Measurements from ENCODE around the gene ADRA2B.
"Not testable (repeated sequence)": the region's sequence is repeated elsewhere in the genome, so short reads cannot be mapped to it uniquely, and the experiment has no call there.

Gene ADRA2B

GRCh38 chr2:96116424-96116878 lies at the start of gene ADRA2B:
Gene ADRA2B (minus strand): TSS chr2:96116571. CDS start chr2:96116149, 422 bp downstream.
- no peaks in the 10 kb centered on the region for H3K36me3 Mint-ChIP-seq (ENCODE audit: low read depth)
- peak; percentile 33 for ATAC-seq
- no peak within 1 kb of the TSS for H3K27ac Mint-ChIP-seq
- peak; percentile 71 for DNase-seq
- H3K4me1 Mint-ChIP-seq: peaks cover 19% of the 10 kb centered on the region
- H3K27me3 Mint-ChIP-seq: peaks cover 36% of the 10 kb centered on the region
- H3K4me3 Mint-ChIP-seq: peak within 1 kb of the TSS; percentile 69
- no peaks in the 10 kb centered on the region for H3K9me3 Mint-ChIP-seq

- Mint-ChIP-seq H3K4me1 (peaks cover 85% of the 10 kb centered on the region), H3K9me3 (peaks cover 11% of the 10 kb centered on the region), H3K4me3 (peak overlapping the region; percentile 82), H3K27me3 (peaks cover 2% of the 10 kb centered on the region), H3K36me3 (ENCODE audit: low read depth) (peaks cover 11% of the 10 kb centered on the region), H3K27ac (peak overlapping the region; percentile 99)
- DNase-seq (peak; percentile 76), ATAC-seq (peak; percentile 85)
These were observed 48.3 kb upstream of the ADRA2B start for GRCh38 chr2:96164459-96165184.

GRCh38 chr2:96163768-96164429 lies 47.5 kb upstream of the ADRA2B start:
- peak overlapping the region; percentile 82 for H3K4me3 Mint-ChIP-seq
- peak overlapping the region; percentile 99 for H3K27ac Mint-ChIP-seq
- peak; percentile 91 for DNase-seq
- H3K27me3 Mint-ChIP-seq: peaks cover 2% of the 10 kb centered on the region
- peaks cover 7% of the 10 kb centered on the region for H3K9me3 Mint-ChIP-seq
- peaks cover 11% of the 10 kb centered on the region for H3K36me3 Mint-ChIP-seq (ENCODE audit: low read depth)
- peak; percentile 75 for ATAC-seq
- H3K4me1 Mint-ChIP-seq: peaks cover 86% of the 10 kb centered on the region

- peaks cover 2% of the 10 kb centered on the region for H3K27me3 Mint-ChIP-seq
- H3K4me1 Mint-ChIP-seq: peaks cover 88% of the 10 kb centered on the region
- peak overlapping the region; percentile 99 for H3K27ac Mint-ChIP-seq
- no peak for DNase-seq
- H3K9me3 Mint-ChIP-seq: peaks cover 7% of the 10 kb centered on the region
- peak overlapping the region; percentile 82 for H3K4me3 Mint-ChIP-seq
- peaks cover 11% of the 10 kb centered on the region for H3K36me3 Mint-ChIP-seq (ENCODE audit: low read depth)
- peak; percentile 2 for ATAC-seq
These were observed 47.0 kb upstream of the ADRA2B start for GRCh38 chr2:96163415-96163767.

- Mint-ChIP-seq H3K27ac (peak overlapping the region; percentile 99), H3K9me3 (peaks cover 7% of the 10 kb centered on the region), H3K4me1 (peaks cover 91% of the 10 kb centered on the region), H3K4me3 (peak overlapping the region; percentile 39), H3K27me3 (peaks cover 2% of the 10 kb centered on the region), H3K36me3 (ENCODE audit: low read depth) (peaks cover 11% of the 10 kb centered on the region)
- ATAC-seq: no peak
- DNase-seq: no peak
These were observed 45.5 kb upstream of the ADRA2B start for GRCh38 chr2:96161898-96162297.

- not testable (repeated sequence) for DNase-seq, ATAC-seq, H3K9me3 Mint-ChIP-seq, H3K4me3 Mint-ChIP-seq, H3K27me3 Mint-ChIP-seq
- peaks cover 96% of the 10 kb centered on the region for H3K4me1 Mint-ChIP-seq
- peak overlapping the region; percentile 99 for H3K27ac Mint-ChIP-seq
- peaks cover 11% of the 10 kb centered on the region for H3K36me3 Mint-ChIP-seq (ENCODE audit: low read depth)
These were observed 44.0 kb upstream of the ADRA2B start for GRCh38 chr2:96160366-96160765.

GRCh38 chr2:96159084-96159830 lies 42.9 kb upstream of the ADRA2B start:
- Mint-ChIP-seq H3K9me3 (peaks cover 7% of the 10 kb centered on the region), H3K36me3 (ENCODE audit: low read depth) (peaks cover 11% of the 10 kb centered on the region), H3K4me1 (peaks cover 95% of the 10 kb centered on the region), H3K27ac (peak overlapping the region; percentile 90), H3K27me3 (peaks cover 2% of the 10 kb centered on the region), H3K4me3 (peak overlapping the region; percentile 64)
- peak; percentile 70 for DNase-seq
- no peak for ATAC-seq

GRCh38 chr2:96158554-96158940 lies 42.2 kb upstream of the ADRA2B start:
- Mint-ChIP-seq H3K4me1 (peaks cover 90% of the 10 kb centered on the region), H3K4me3 (peak overlapping the region; percentile 64), H3K27me3 (no peaks in the 10 kb centered on the region), H3K36me3 (ENCODE audit: low read depth) (peaks cover 11% of the 10 kb centered on the region), H3K9me3 (peaks cover 7% of the 10 kb centered on the region), H3K27ac (peak overlapping the region; percentile 90)
- no peak for ATAC-seq
- no peak for DNase-seq

GRCh38 chr2:96157649-96158553 lies 41.5 kb upstream of the ADRA2B start:
- ATAC-seq (peak; percentile 79), DNase-seq (peak; percentile 96)
- Mint-ChIP-seq H3K36me3 (ENCODE audit: low read depth) (peaks cover 10% of the 10 kb centered on the region), H3K4me1 (peaks cover 90% of the 10 kb centered on the region), H3K27me3 (no peaks in the 10 kb centered on the region), H3K4me3 (peak overlapping the region; percentile 69), H3K27ac (peak overlapping the region; percentile 90), H3K9me3 (peaks cover 7% of the 10 kb centered on the region)

- Mint-ChIP-seq H3K4me1 (peaks cover 89% of the 10 kb centered on the region), H3K27ac (peak overlapping the region; percentile 90), H3K9me3 (peaks cover 7% of the 10 kb centered on the region), H3K27me3 (no peaks in the 10 kb centered on the region), H3K4me3 (peak overlapping the region; percentile 69), H3K36me3 (ENCODE audit: low read depth) (peaks cover 7% of the 10 kb centered on the region)
- DNase-seq (no peak), ATAC-seq (peak; percentile 8)
These were observed 40.7 kb upstream of the ADRA2B start for GRCh38 chr2:96156926-96157648.

- ATAC-seq: peak; percentile 51
- Mint-ChIP-seq H3K9me3 (peaks cover 7% of the 10 kb centered on the region), H3K27me3 (no peaks in the 10 kb centered on the region), H3K27ac (peak overlapping the region; percentile 90), H3K4me1 (peaks cover 90% of the 10 kb centered on the region), H3K36me3 (ENCODE audit: low read depth) (peaks cover 7% of the 10 kb centered on the region), H3K4me3 (peak overlapping the region; percentile 69)
- DNase-seq: peak; percentile 74
These were observed 39.8 kb upstream of the ADRA2B start for GRCh38 chr2:96156011-96156820.

GRCh38 chr2:96154506-96155380 lies 38.4 kb upstream of the ADRA2B start:
- Mint-ChIP-seq H3K9me3 (no peaks in the 10 kb centered on the region), H3K27me3 (no peaks in the 10 kb centered on the region), H3K27ac (no peak overlapping the region), H3K4me1 (peaks cover 91% of the 10 kb centered on the region), H3K4me3 (no peak overlapping the region), H3K36me3 (ENCODE audit: low read depth) (no peaks in the 10 kb centered on the region)
- DNase-seq (no peak), ATAC-seq (no peak)
